Measurements from ENCODE around the gene DAB2IP.

DNA sequence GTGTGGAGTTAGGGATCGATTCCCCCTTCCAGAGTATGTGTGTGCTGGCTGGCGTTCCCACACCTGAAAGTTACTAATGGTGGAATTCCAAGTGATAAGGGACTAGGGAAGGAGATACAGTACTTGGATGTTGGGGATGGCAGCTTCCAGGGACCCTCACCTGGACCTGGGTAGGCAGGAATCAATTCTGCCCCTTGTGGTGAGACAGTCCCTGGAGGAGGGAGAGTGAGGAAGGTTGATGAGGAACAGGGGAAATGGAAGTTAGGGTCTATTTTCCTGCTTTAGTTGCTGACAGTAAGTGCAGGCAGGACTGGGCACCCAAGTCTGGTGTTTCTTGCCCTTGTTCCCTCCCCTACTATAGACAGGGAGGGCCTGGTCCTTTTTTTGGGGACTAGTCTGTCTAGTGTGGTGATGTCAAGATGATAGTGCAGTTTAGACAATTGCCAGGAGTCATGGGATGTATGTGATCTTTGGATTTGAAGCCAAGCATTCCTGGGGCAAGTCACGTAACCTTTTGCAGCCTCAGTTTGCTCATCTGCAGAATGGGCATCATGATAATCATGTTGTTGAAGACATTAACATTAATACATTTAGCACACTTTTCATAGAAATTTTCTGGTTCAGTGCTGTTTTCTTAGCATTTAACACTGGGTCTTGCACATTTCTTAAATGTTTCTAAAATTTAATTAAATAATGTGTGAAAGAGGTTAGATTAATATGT is 51.7 kb downstream of the DAB2IP start:
- TF ChIP-seq POLR2A (IDR thresholded peaks at IDR 0.05; ENCODE audit: low read depth, low read length), result no peak
- TF ChIP-seq, protein P1, sequence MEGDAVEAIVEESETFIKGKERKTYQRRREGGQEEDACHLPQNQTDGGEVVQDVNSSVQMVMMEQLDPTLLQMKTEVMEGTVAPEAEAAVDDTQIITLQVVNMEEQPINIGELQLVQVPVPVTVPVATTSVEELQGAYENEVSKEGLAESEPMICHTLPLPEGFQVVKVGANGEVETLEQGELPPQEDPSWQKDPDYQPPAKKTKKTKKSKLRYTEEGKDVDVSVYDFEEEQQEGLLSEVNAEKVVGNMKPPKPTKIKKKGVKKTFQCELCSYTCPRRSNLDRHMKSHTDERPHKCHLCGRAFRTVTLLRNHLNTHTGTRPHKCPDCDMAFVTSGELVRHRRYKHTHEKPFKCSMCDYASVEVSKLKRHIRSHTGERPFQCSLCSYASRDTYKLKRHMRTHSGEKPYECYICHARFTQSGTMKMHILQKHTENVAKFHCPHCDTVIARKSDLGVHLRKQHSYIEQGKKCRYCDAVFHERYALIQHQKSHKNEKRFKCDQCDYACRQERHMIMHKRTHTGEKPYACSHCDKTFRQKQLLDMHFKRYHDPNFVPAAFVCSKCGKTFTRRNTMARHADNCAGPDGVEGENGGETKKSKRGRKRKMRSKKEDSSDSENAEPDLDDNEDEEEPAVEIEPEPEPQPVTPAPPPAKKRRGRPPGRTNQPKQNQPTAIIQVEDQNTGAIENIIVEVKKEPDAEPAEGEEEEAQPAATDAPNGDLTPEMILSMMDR (conservative IDR thresholded peaks at IDR 0.05; ENCODE audit: low read depth, low read length), result no peak; the same call in 1 of the 2 replicates
- no peak for TF ChIP-seq NFE2L2 (IDR thresholded peaks at IDR 0.05; ENCODE audit: low read depth, low read length)
- TF ChIP-seq MAZ (IDR thresholded peaks at IDR 0.05; ENCODE audit: borderline replicate concordance, low read depth, low read length), result no peak
- TF ChIP-seq RAD21 (IDR thresholded peaks at IDR 0.05; ENCODE audit: low read length), result no peak
- no peak for TF ChIP-seq BHLHE40 (IDR thresholded peaks at IDR 0.05; ENCODE audit: low read depth, low read length)
- TF ChIP-seq, protein P2, sequence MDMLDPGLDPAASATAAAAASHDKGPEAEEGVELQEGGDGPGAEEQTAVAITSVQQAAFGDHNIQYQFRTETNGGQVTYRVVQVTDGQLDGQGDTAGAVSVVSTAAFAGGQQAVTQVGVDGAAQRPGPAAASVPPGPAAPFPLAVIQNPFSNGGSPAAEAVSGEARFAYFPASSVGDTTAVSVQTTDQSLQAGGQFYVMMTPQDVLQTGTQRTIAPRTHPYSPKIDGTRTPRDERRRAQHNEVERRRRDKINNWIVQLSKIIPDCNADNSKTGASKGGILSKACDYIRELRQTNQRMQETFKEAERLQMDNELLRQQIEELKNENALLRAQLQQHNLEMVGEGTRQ (IDR thresholded peaks at IDR 0.05; ENCODE audit: low read depth, low read length), result no peak
- no peak for TF ChIP-seq SMC3 (IDR thresholded peaks at IDR 0.05; ENCODE audit: low read depth, low read length)
- TF ChIP-seq RCOR1 (IDR thresholded peaks at IDR 0.05; ENCODE audit: insufficient replicate concordance, low read length), result no peak
- TF ChIP-seq, protein P3, sequence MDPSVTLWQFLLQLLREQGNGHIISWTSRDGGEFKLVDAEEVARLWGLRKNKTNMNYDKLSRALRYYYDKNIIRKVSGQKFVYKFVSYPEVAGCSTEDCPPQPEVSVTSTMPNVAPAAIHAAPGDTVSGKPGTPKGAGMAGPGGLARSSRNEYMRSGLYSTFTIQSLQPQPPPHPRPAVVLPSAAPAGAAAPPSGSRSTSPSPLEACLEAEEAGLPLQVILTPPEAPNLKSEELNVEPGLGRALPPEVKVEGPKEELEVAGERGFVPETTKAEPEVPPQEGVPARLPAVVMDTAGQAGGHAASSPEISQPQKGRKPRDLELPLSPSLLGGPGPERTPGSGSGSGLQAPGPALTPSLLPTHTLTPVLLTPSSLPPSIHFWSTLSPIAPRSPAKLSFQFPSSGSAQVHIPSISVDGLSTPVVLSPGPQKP (IDR thresholded peaks at IDR 0.05; ENCODE audit: borderline replicate concordance, low read depth, low read length), result no peak
- no peak for TF ChIP-seq RFX5 (IDR thresholded peaks at IDR 0.05; ENCODE audit: low read depth, low read length)
- no peak for TF ChIP-seq MXI1 (IDR thresholded peaks at IDR 0.05; ENCODE audit: borderline replicate concordance, low read depth, low read length)
